ENCODE data around the gene SLC35B1. TPM values are rescaled to one million over a fixed set of nuclear protein-coding genes. Genes with fewer than 3 reads are reported as not detected.

Gene SLC35B1
- total RNA-seq, 1 donor from 2014 or later, result 69.2 TPM

GRCh38 chr17:49688848-49689247, 18.9 kb downstream of the SLC35B1 start:
- H3K9me3 Mint-ChIP-seq, result no peaks in the 10 kb centered on the region
- peak overlapping the region; percentile 8 for H3K27ac Mint-ChIP-seq
- DNase-seq (ENCODE audit: low spot score in 2 of 2, unreplicated experiment in 2 of 2), result no peak
- TF ChIP-seq CTCF (IDR thresholded peaks at IDR 0.05; ENCODE audit: unreplicated experiment), result no peak
- no peak overlapping the region for H3K4me3 Mint-ChIP-seq
- peaks cover 15% of the 10 kb centered on the region for H3K4me1 Mint-ChIP-seq
- no peaks in the 10 kb centered on the region for H3K36me3 Mint-ChIP-seq
- peaks cover 14% of the 10 kb centered on the region for H3K27me3 Mint-ChIP-seq (ENCODE audit: low read depth)

GRCh38 chr17:49687878-49688491, 19.8 kb downstream of the SLC35B1 start:
- Mint-ChIP-seq H3K36me3 (no peaks in the 10 kb centered on the region), H3K27me3 (ENCODE audit: low read depth) (peaks cover 12% of the 10 kb centered on the region), H3K9me3 (no peaks in the 10 kb centered on the region), H3K4me3 (no peak overlapping the region), H3K4me1 (peaks cover 15% of the 10 kb centered on the region), H3K27ac (peak overlapping the region; percentile 5)
- no peak for TF ChIP-seq CTCF (IDR thresholded peaks at IDR 0.05; ENCODE audit: unreplicated experiment)
- no peak for DNase-seq (ENCODE audit: low spot score in 2 of 2, unreplicated experiment in 2 of 2)

- H3K36me3 Mint-ChIP-seq, result no peaks in the 10 kb centered on the region
- peaks cover 4% of the 10 kb centered on the region for H3K9me3 Mint-ChIP-seq
- no peak overlapping the region for H3K27ac Mint-ChIP-seq
- peaks cover 12% of the 10 kb centered on the region for H3K4me1 Mint-ChIP-seq
- H3K27me3 Mint-ChIP-seq (ENCODE audit: low read depth), result peaks cover 3% of the 10 kb centered on the region
- H3K4me3 Mint-ChIP-seq, result no peak overlapping the region
- TF ChIP-seq CTCF (IDR thresholded peaks at IDR 0.05; ENCODE audit: unreplicated experiment), result no peak
- no peak for DNase-seq (ENCODE audit: low spot score in 2 of 2, unreplicated experiment in 2 of 2)
Observed at GRCh38 chr17:49681106-49681979, 26.4 kb downstream of the SLC35B1 start.

GRCh38 chr17:49680314-49680713, 27.4 kb downstream of the SLC35B1 start:
- TF ChIP-seq CTCF (IDR thresholded peaks at IDR 0.05; ENCODE audit: unreplicated experiment), result no peak

GRCh38 chr17:49677933-49678847, 29.6 kb downstream of the SLC35B1 start, which contains the start of gene SPOP:
Gene SPOP, minus strand, starts transcription at chr17:49678097. Its CDS starts 55,287 bp downstream, at chr17:49622810.
- no peak for TF ChIP-seq CTCF (IDR thresholded peaks at IDR 0.05; ENCODE audit: unreplicated experiment)
- Mint-ChIP-seq H3K4me1 (peaks cover 33% of the 10 kb centered on the region), H3K9me3 (peaks cover 4% of the 10 kb centered on the region), H3K27ac (peak within 1 kb of the TSS; percentile 98), H3K4me3 (peak within 1 kb of the TSS; percentile 89), H3K27me3 (ENCODE audit: low read depth) (peaks cover 3% of the 10 kb centered on the region), H3K36me3 (peaks cover 8% of the 10 kb centered on the region)
- peak; percentile 97 to 99 for DNase-seq (ENCODE audit: low spot score in 2 of 2, unreplicated experiment in 2 of 2)

More at GRCh38 chr17:49680314-49680713, 27.4 kb downstream of the SLC35B1 start:
- Mint-ChIP-seq H3K27ac (no peak overlapping the region), H3K4me1 (peaks cover 22% of the 10 kb centered on the region), H3K9me3 (peaks cover 4% of the 10 kb centered on the region), H3K27me3 (ENCODE audit: low read depth) (peaks cover 3% of the 10 kb centered on the region), H3K36me3 (peaks cover under 1% of the 10 kb centered on the region), H3K4me3 (no peak overlapping the region)
- no peak for DNase-seq (ENCODE audit: low spot score in 2 of 2, unreplicated experiment in 2 of 2)

All from mesothelial cell of epicardium (in vitro differentiated cells).